IPS-NIHi7 (cell line): ENCODE results near the gene GNPAT.

ENCODE experiments used
- DNase-seq: peaks from one replicate; pipeline ENCODE4 v3.0.0; 2012; ENCODE audit warnings: mixed read lengths; ENCODE audit errors: extremely low spot score

GNPAT gene

GRCh38 chr1:231213831-231214573 is 27.0 kb upstream of the GNPAT start:
- no peak for DNase-seq

DNA sequence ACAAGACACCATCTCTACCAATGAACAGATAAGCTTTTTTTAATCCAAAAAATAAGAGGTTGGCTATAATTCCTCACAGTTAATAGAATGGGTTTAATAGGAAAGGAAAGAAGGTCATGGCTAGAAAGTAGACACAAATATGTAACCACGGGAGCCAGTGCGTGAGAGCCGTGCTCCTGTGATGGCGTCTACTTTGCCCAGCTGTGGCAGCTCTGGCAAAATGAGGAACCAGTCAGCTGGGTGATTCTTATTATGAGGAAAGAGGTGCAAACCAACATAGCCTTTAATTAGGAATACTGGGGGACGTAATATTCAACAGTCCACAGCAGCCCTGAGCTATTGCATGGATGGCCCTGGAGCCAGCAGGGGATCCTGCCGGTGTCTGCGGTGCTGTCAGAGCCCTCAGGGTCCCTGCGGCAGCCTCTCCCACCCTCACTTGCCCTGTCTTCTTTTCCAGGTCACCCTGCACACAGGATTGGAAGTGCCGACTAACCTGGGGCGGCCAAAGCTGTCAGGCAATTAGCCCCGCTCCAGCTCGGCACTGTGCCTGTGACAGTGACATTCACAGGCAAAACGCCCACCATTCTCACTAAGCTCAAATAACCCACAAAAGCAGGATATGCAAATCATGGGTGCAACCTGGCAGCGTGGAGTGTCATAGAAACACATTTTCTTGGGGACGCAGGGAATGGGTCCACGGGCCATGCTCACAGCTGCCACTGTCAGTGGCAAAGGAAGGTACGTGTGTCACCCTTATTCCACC is 25.9 kb upstream of the GNPAT start:
- no peak for DNase-seq

DNA sequence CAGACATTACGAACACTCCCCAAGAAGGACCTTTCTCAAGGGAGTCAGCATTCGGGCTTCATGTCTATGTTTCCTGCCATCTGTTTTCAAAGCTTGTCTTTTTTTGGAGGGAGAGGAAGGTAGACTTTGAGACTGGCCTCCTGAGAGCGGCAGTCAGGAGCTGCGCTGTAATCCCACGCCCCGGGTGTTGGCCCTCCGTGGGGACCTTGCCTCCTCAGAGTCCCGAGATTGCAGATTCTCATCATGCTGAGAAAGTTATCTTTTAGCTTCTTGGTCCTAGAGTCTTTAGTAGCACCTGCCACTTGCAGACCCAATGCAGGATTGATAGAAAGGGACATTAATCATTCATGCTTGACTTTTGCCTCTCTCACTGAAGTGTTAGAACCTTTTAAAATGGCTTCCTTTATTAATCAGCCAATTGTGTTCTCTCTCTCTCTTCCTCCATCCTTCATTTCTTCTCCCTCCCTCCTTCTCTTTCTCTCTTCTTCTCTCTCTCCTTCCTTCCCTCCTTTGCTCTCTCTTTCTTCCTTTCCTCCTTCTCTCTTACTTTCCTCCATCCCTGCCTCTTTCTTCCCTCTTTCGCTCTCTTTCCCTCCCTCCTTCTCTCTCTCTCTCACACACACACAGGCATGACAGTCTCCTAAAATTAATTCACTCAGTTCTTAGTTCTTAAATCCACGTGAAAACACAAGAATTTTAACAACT is 25.2 kb upstream of the GNPAT start:
- no peak for DNase-seq

DNA sequence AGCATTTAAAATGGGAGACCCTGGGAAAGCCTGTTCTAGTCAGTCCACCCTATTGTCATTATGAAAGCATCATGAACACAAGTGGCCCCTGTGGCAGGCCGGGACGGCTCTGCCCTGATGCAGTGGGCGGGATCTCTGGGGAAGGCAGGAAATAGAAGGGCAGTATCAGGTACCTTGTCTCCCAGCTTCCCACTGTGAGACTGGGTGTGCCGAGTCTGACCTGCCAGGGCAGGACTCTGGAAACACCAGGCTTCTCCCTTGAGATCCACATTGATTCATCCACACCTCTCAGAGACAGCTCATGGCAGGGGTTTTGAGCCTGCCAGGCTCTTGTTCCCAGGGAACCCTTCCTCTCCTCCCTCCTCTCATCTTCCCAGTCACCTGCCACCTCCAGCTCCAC is 24.5 kb upstream of the GNPAT start:
- no peak for DNase-seq

- DNase-seq: no peak
Observed at GRCh38 chr1:231217056-231217455, 24.0 kb upstream of the GNPAT start.

GRCh38 chr1:231218078-231218477 is 22.9 kb upstream of the GNPAT start:
- no peak for DNase-seq

DNA sequence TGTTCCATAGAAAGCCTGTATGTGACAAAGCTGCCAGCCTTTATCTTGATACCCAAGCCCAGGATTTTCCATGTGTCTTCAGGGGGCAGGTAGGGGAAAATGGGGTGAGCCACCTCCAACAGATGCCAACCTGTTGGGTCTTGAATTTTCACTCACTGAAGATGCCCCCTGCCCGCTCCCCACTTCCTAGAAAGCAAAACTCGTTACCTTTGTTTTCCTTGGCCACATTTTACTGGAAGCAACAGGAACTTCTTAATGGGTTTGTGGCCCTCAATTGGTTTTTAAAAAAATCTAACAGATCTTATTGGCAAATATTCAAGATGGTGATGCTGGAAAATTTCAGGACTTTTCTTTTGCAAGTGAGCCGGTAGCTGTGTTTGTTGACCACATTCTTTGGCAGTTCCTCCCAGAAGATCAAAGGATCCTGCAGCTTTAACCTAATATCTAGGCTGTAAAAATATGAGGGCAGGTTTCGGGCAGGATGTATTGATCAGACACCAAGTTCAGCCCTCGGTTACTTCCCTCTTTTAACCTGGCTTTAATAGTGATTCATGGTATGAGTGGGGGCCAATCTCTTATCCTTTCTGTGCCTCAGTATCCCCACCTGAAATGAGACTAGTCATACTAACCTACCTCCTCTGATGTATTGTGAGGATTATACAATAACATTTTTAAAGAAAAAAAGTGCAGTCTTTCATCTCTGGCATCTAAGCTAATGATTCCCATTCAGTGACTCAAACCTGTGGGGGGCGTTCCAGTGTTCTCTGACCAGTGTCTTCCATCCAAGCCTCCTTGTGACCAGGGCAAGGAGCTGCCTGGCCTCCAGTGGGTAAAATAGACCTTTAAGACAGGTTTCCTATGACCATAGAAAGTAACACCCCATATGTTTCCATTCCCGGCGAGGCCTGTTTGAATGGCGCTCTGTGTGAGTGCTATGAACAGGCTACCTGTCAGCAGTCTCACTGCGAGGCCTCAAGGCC is 21.3 kb upstream of the GNPAT start:
- DNase-seq: no peak

DNA sequence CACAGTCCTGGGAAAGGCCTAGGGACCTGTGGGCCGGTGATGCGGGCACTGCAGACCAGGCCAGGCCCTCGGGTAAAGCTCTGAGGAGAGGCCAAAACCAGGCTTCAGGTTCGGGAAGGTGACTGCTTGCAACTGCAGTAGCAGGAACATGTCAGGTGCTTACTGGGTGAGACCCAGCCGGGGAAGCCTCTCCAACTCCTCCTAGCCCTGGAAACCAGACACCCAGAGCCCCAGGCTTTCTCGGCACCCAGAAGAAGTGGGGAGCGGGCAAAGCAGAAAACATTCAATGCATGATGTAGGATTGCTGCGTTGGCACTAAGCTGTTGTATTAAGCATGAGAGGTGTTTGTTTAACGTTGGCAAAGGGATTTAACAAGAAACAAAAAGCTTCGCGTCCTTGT is 20.2 kb upstream of the GNPAT start:
- no peak for DNase-seq

GRCh38 chr1:231226156-231226555 is 14.9 kb upstream of the GNPAT start:
- DNase-seq: no peak

- no peak for DNase-seq
Observed at GRCh38 chr1:231231511-231231910, 9.5 kb upstream of the GNPAT start.

DNA sequence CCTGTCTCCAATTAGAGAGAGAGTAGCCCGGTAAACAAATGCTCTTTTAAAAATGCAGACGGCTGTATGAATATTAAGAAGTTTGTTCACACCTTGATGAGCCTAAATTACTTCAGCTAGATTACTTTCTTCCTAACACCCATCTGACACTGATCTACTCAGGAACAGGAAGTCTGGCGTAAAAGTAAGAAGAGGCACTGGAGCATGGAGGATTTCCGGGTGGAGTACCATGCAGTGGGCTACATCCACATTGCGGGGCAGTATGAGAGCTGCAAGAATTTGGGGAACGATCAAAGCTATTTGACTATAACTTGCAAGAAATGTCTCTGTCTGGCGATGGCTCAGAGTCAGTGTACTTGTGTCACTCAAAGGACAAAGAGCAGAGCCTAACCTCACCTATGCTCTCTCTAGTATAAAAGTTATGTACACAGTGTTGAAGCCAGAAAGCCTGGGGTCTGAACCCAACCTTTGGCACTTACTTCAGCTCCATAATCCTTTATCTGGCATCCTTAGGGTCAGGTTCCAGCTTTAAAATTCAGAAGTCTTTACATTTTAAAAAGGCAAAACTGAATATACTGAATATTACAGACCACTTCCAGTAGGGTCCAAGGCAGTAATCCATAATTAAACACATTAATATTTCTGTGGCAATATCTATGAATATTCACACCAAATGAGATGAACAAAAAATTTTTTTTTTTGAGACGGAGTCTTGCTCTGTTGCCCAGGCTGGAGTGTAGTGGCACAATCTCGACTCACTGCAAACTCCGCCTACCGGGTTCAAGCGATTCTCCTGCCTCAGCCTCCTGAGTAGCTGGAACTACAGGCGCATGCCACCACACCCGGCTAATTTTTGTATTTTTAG is 7.9 kb upstream of the GNPAT start:
- no peak for DNase-seq

- no peak for DNase-seq
Observed at GRCh38 chr1:231233735-231234417, 7.1 kb upstream of the GNPAT start.

- no peak for DNase-seq
Observed at GRCh38 chr1:231234506-231234905, 6.5 kb upstream of the GNPAT start.

GRCh38 chr1:231235526-231236207 is 5.3 kb upstream of the GNPAT start:
- no peak for DNase-seq

DNA sequence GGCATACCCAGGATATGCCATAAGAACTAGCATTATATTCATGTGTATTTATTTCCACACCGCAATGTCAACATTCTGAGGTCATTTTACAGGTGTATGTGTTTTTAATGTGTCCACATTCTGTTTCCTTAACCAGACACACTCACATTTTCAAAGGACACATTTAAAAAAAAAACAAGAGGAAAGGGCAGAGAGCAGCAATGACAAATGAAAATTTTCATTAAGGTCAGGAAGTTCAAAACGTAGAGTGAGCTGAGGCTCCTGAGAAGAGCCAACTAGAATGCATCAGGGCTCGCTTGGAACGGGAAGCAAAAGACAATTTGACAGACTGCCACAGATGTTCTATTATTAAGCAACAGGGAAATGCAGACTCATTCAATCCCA is 4.8 kb upstream of the GNPAT start:
- DNase-seq: no peak

- no peak for DNase-seq
Observed at GRCh38 chr1:231236938-231237337, 4.1 kb upstream of the GNPAT start.

DNA sequence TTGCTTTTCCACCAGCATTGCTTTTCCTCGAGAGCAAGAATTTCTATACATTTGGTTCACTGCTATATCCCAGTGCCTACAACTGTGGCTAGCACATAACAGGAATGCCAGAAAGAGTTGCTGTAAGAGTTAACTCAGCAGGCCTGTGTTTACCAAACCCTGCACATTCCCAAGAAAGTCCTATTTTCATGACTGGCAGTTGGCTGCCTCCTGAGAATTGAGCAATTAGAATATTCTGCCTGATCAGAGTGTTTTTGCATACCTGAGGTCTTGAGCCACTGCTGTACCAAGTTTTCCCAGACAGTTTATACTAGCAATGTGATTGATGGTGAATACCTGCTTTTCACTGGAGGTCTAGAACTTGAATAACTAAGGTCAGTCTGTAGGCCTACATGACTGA is 2.7 kb upstream of the GNPAT start:
- DNase-seq: no peak

DNA sequence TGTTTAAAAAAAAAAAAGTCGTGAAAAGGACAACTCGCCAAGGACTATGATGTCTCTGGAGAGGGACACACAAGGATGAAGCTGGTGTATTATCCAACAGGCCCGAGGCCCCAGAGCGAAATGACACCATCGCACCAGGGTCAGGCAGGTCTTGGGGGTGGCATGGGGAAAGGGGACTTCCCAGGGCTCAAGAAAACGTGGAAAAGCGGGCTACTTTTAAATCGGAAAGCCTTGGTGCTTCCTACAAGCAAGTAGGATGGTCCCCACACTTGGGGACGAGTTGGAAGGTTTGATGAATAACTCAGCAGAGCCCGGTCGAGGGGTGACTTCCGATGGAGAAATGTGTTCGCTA is 505 bp upstream of the GNPAT start:
- peak; percentile 20 for DNase-seq

GRCh38 chr1:231241750-231242149 is 738 bp downstream of the GNPAT start:
- DNase-seq: peak; percentile 46
